Astrocyte of the cerebellum (primary cell): ENCODE measurements around the gene PLCH1.
"Not testable (repeated sequence)": the region's sequence is repeated elsewhere in the genome, so short reads cannot be mapped to it uniquely, and the experiment has no call there.

Source experiments
- DNase-seq: peaks from one replicate; pipeline ENCODE4 v3.0.0-alpha.2; 2011; ENCODE audit warnings: low read depth
- H3K4me3 ChIP-seq: 2 replicates; pipeline ENCODE4 v1.5.1; 2011; ENCODE audit warnings: mild to moderate bottlenecking, low read depth, low read length, moderate library complexity
- CTCF ChIP-seq: IDR thresholded peaks from 2 replicates; pipeline ENCODE4 v1.5.1; 2012; ENCODE audit warnings: low read length, low read depth, moderate library complexity, mild to moderate bottlenecking; ENCODE audit errors: missing control alignments
- in situ Hi-C: cut with HindIII; loops from 2 replicates; pipeline ENCODE4 v1.10.0; 2017; ENCODE audit warnings: low sequenced_read_pairs

The PLCH1 gene

GRCh38 chr3:155619118-155619915 lies 125.6 kb downstream of the PLCH1 start:
- in situ Hi-C loops, result no loop called here
- no peak for TF ChIP-seq CTCF
- H3K4me3 ChIP-seq, result no peak overlapping the region
- DNase-seq, result no peak

- in situ Hi-C loops, result no loop called here
- DNase-seq, result no peak
- TF ChIP-seq CTCF, result no peak
- no peak overlapping the region for H3K4me3 ChIP-seq
These were observed 126.3 kb downstream of the PLCH1 start for GRCh38 chr3:155618543-155618942.

- no peak for TF ChIP-seq CTCF
- in situ Hi-C loops, result no loop called here
- no peak for DNase-seq
- no peak overlapping the region for H3K4me3 ChIP-seq
These were observed 127.4 kb downstream of the PLCH1 start for GRCh38 chr3:155617346-155617925.

- DNase-seq, H3K4me3 ChIP-seq, in situ Hi-C loops: not testable (repeated sequence)
These were observed 129.7 kb downstream of the PLCH1 start for GRCh38 chr3:155615141-155615540.

GRCh38 chr3:155614410-155614809 lies 130.5 kb downstream of the PLCH1 start:
- in situ Hi-C loops, H3K4me3 ChIP-seq, DNase-seq: not testable (repeated sequence)

GRCh38 chr3:155611456-155611855 lies 133.4 kb downstream of the PLCH1 start:
- in situ Hi-C loops, result no loop called here
- no peak for TF ChIP-seq CTCF
- H3K4me3 ChIP-seq, result no peak overlapping the region
- no peak for DNase-seq

- in situ Hi-C loops, result no loop called here
- DNase-seq, result no peak
- H3K4me3 ChIP-seq, result no peak overlapping the region
- no peak for TF ChIP-seq CTCF
These were observed 135.3 kb downstream of the PLCH1 start for GRCh38 chr3:155609586-155609985.
